Breast epithelium (tissue), 4 donors: ENCODE data around the gene DNAJB13. TPM values are rescaled to one million over a fixed set of nuclear protein-coding genes. Genes with fewer than 3 reads are reported as not detected.

Experiments used
- DNase-seq, 2 donors: peaks; one replicate each; pipeline ENCODE4 v3.0.0-alpha.2; 2019; ENCODE audit warnings: low spot score in 2 of 2
- H3K27ac ChIP-seq, 2 donors: fragments of 200-600 bp; sonication (generic) in 1 of 2; one replicate each; pipeline ENCODE4 v1.5.1; 2016 to 2019; ENCODE audit warnings: mild to moderate bottlenecking in 1 of 2
- H3K27me3 ChIP-seq, 2 donors: fragments of 200-600 bp; sonication (generic) in 1 of 2; one replicate each; pipeline versions ENCODE4 v1.5.1 to v1.6.0; 2017 to 2019; ENCODE audit warnings: control low read depth in 1 of 2, mild to moderate bottlenecking in 1 of 2
- H3K36me3 ChIP-seq: fragments of 200-600 bp; one replicate; pipeline ENCODE4 v1.5.1; 2019
- H3K4me1 ChIP-seq, 2 donors: fragments of 200-600 bp; sonication (generic); one replicate each; pipeline ENCODE4 v1.5.1; 2016 to 2019; ENCODE audit warnings: control low read depth in 1 of 2
- H3K4me3 ChIP-seq, 3 donors: fragments of 200-600 bp; sonication (generic); 1 replicate in 2 of 3; 2 replicates in 1 of 3; pipeline ENCODE4 v1.5.1; 2016 to 2019; ENCODE audit warnings: mild to moderate bottlenecking in 3 of 3, moderate library complexity in 2 of 3
- H3K9me3 ChIP-seq, 2 donors: fragments of 200-600 bp; sonication (generic) in 1 of 2; one replicate each; pipeline ENCODE4 v1.5.1; 2016 to 2019; ENCODE audit warnings: control low read depth in 1 of 2
- POLR2A ChIP-seq: fragments of 450-650 bp; IDR thresholded peaks from one replicate; pipeline ENCODE4 v1.6.1; 2016; ENCODE audit warnings: antibody characterized with exemption, mild to moderate bottlenecking, moderate library complexity
- POLR2AphosphoS5 ChIP-seq, 3 donors: sonication (generic); formaldehyde crosslinking; IDR thresholded peaks; one replicate each; pipeline ENCODE4 v1.6.1; 2017; ENCODE audit warnings: antibody characterized with exemption in 3 of 3
- intact Hi-C: fragments of 100-400 bp; cut with DNase I; formaldehyde crosslinking; loops from one replicate; pipeline ENCODE4 v1.15.1; 2023; ENCODE audit warnings: low total_unique reads
- total RNA-seq, 3 donors: library from RNA; depleted of rRNA; stranded (reverse); fragments of >200 nt; gene quantifications; one replicate each; pipeline ENCODE4 v1.1.0, GENCODE V29; 2016
- TF ChIP-seq, protein P1 (sequence below), 3 donors: fragments of 450-650 bp; IDR thresholded peaks; one replicate each; pipeline ENCODE4 v1.5.1; 2016 to 2017; ENCODE audit warnings: antibody characterized with exemption in 3 of 3, mild to moderate bottlenecking in 3 of 3, moderate library complexity in 3 of 3

The DNAJB13 gene
- total RNA-seq, 3 donors from 2014 or later: not detected

DNA sequence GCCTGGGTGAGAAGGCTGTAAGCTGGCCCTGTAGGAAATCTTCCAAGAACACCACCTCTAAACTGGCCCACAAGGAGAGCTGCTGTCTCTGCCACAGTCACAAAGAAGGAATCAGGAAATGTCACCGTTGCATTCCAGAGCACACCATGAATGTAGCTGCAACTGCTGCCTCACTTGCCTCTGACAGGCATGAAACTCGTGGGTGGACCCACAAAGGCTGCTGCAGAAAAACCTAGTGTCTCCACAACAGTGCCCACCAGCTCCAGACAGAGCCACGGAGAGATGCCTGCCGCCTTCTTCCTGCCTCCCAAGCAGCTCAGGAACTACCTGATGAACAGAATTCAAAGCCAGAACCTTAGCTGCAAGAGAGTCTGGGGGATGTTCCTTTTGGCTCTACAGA, 10.5 kb downstream of the DNAJB13 start:
- no peaks in the 10 kb centered on the region for H3K36me3 ChIP-seq
- intact Hi-C loops: no loop called here
- no peak overlapping the region for H3K27ac ChIP-seq
- peak in 1 of 2 donors; percentile 28 for DNase-seq
- TF ChIP-seq, protein P1, sequence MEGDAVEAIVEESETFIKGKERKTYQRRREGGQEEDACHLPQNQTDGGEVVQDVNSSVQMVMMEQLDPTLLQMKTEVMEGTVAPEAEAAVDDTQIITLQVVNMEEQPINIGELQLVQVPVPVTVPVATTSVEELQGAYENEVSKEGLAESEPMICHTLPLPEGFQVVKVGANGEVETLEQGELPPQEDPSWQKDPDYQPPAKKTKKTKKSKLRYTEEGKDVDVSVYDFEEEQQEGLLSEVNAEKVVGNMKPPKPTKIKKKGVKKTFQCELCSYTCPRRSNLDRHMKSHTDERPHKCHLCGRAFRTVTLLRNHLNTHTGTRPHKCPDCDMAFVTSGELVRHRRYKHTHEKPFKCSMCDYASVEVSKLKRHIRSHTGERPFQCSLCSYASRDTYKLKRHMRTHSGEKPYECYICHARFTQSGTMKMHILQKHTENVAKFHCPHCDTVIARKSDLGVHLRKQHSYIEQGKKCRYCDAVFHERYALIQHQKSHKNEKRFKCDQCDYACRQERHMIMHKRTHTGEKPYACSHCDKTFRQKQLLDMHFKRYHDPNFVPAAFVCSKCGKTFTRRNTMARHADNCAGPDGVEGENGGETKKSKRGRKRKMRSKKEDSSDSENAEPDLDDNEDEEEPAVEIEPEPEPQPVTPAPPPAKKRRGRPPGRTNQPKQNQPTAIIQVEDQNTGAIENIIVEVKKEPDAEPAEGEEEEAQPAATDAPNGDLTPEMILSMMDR (IDR thresholded peaks at IDR 0.05): no peak
- TF ChIP-seq POLR2A (no peak), POLR2AphosphoS5 (IDR thresholded peaks at IDR 0.05) (no peak)
- no peaks in the 10 kb centered on the region for H3K27me3 ChIP-seq
- no peaks in the 10 kb centered on the region for H3K9me3 ChIP-seq
- no peak overlapping the region for H3K4me3 ChIP-seq
- no peaks in the 10 kb centered on the region for H3K4me1 ChIP-seq

DNA sequence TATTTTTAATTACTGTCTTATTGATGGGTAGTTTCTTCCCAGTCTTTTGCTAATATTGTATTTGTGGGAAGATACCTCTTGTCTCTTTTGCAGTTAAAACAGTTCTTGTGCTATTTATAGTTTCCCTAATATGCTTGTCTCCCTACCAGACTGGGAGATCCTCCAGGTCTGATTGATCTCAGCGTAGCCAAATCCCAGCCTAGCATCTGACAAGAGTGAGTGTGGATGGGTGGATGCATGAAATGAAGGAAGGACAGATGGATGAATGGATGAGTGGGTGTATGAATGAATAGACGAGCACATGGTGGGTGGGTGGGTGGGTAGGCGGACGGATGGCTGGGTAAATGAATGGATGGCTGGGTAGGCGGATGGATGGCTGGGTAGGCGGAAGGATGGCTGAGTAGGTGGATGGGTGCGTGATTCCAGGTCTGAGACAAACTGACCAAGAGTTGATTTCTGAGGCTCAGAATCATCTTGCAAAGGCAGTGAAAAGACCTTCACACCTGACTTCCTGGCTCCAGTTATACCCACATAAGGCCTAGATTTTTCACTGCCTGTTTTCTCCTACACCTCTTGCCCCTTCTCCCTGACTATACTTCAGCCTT, 11.4 kb downstream of the DNAJB13 start:
- intact Hi-C loops: no loop called here
- TF ChIP-seq POLR2A (no peak), POLR2AphosphoS5 (IDR thresholded peaks at IDR 0.05) (no peak)
- TF ChIP-seq, protein P1 (IDR thresholded peaks at IDR 0.05): no peak
- Histone ChIP-seq H3K9me3 (no peaks in the 10 kb centered on the region), H3K27ac (no peak overlapping the region), H3K27me3 (no peaks in the 10 kb centered on the region), H3K4me3 (no peak overlapping the region), H3K36me3 (no peaks in the 10 kb centered on the region), H3K4me1 (no peaks in the 10 kb centered on the region)
- DNase-seq: no peak

DNA sequence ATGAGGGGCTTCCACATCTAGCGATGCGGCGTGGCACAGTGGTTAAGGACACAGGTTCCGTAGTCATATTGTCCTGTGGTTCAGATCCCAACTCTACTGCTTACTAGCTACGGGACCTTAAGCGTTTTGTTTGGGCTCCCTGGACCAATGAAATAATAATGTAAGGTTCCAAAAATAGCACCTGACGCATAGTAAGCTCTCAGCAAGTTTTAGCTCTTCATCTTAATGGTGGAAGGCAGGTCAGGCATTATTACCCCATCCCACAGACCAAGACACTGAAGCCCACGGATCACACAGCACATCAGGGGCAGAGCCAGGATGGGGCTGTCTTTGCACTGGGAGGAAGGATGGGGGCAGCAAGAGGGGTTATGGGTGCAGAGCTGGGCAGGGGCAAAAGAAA, 13.0 kb downstream of the DNAJB13 start:
- H3K27me3 ChIP-seq: no peaks in the 10 kb centered on the region
- TF ChIP-seq POLR2AphosphoS5 (IDR thresholded peaks at IDR 0.05) (no peak), POLR2A (no peak)
- TF ChIP-seq, protein P1 (IDR thresholded peaks at IDR 0.05): no peak
- H3K4me1 ChIP-seq: no peaks in the 10 kb centered on the region
- DNase-seq: peak in 1 of 2 donors; percentile 14
- H3K4me3 ChIP-seq: no peak overlapping the region
- no peaks in the 10 kb centered on the region for H3K36me3 ChIP-seq
- intact Hi-C loops: no loop called here
- no peak overlapping the region for H3K27ac ChIP-seq
- no peaks in the 10 kb centered on the region for H3K9me3 ChIP-seq

DNA sequence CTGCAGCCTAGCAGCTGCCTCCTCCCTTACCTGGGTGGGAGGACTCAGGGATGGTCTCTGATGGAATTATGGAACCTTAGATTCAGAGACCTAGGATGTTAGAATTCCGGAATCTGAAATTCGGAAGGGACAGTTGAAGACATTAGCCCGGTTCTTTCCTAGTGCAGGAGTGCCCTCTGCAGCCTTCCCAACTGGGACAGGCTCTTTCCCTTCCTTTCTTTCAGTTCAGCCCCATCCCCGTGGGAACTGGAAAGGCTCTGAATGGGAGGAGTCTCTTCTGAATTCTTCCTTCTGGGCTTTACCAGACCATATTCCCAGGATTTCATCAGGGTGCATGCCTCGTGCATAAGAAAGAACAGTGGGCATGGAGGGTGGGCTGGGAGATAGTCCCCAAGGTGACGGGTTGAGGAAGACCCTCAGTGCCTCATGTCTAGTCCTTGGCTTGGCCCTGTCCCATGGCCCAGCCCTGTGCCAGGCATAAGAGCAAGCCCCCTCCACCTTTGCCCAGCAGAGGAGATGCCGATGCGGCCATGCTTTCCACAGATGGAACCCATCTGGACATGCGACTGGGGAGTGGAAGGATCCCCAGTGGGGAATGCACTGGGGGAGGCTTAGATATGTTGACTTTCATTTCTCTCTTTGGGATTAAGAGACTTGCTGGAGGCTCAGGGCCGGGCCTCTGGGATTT, 14.4 kb downstream of the DNAJB13 start:
- no peaks in the 10 kb centered on the region for H3K4me1 ChIP-seq
- intact Hi-C loops: no loop called here
- DNase-seq: peak in 1 of 2 donors; percentile 20
- H3K9me3 ChIP-seq: no peaks in the 10 kb centered on the region
- no peak for TF ChIP-seq POLR2AphosphoS5 (IDR thresholded peaks at IDR 0.05)
- TF ChIP-seq POLR2A: no peak
- TF ChIP-seq, protein P1 (IDR thresholded peaks at IDR 0.05): no peak
- no peaks in the 10 kb centered on the region for H3K27me3 ChIP-seq
- H3K4me3 ChIP-seq: no peak overlapping the region
- no peak overlapping the region for H3K27ac ChIP-seq
- H3K36me3 ChIP-seq: no peaks in the 10 kb centered on the region

DNA sequence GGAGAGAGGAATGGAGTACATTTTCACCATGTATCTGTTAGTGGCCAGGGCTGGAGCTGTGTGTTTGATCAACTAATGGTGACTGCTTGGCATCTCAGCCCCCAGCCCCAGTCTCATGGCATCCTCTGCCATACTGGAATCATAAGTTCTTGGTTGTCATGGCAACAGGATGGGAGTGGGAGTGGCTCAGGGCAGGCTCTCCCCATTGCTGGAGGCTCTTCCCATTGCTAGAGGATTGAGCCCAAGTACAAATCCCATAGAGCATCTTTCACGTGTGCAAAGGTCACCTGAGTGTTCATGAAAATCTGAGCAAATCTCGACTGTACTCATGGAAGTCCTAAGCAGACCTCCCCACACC, 14.9 kb downstream of the DNAJB13 start:
- Histone ChIP-seq H3K27me3 (no peaks in the 10 kb centered on the region), H3K36me3 (no peaks in the 10 kb centered on the region), H3K4me3 (no peak overlapping the region), H3K9me3 (no peaks in the 10 kb centered on the region), H3K4me1 (no peaks in the 10 kb centered on the region), H3K27ac (no peak overlapping the region)
- intact Hi-C loops: no loop called here
- TF ChIP-seq POLR2AphosphoS5 (IDR thresholded peaks at IDR 0.05) (no peak), POLR2A (no peak)
- TF ChIP-seq, protein P1 (IDR thresholded peaks at IDR 0.05): no peak
- DNase-seq: peak in 1 of 2 donors; percentile 34
